WERI-Rb-1 (cell line): ENCODE results near the gene SYCP2.
A peak's percentile ranks its signal among the peaks of the same experiment; 100 is the strongest.

ENCODE experiments used
- DNase-seq: peaks from one replicate; pipeline ENCODE4 v3.0.0-alpha.2; 2020
- H3K27ac ChIP-seq: fragments of 250-450 bp; sonication (Bioruptor Pico); 2 replicates; pipeline ENCODE4 v1.5.1; 2020; ENCODE audit warnings: mild to moderate bottlenecking, moderate library complexity
- H3K27me3 ChIP-seq: fragments of 250-450 bp; sonication (Bioruptor Pico); 2 replicates; pipeline ENCODE4 v1.5.1; 2021; ENCODE audit warnings: mild to moderate bottlenecking, low read depth, moderate library complexity; ENCODE audit not compliant: insufficient read depth, severe bottlenecking
- H3K36me3 ChIP-seq: fragments of 250-450 bp; sonication (Bioruptor Pico); 2 replicates; pipeline ENCODE4 v1.5.1; 2020; ENCODE audit warnings: mild to moderate bottlenecking, moderate library complexity
- H3K4me3 ChIP-seq: 2 replicates; pipeline ENCODE4 v1.5.1; 2011; ENCODE audit warnings: low read depth, mild to moderate bottlenecking, control low read depth, low read length
- H3K9me3 ChIP-seq: fragments of 250-450 bp; sonication (Bioruptor Pico); 2 replicates; pipeline ENCODE4 v1.5.1; 2021; ENCODE audit warnings: mild to moderate bottlenecking, moderate library complexity; ENCODE audit not compliant: severe bottlenecking
- TF ChIP-seq, protein P1 (sequence below): IDR thresholded peaks from 2 replicates; pipeline ENCODE4 v1.5.1; 2011; ENCODE audit warnings: low read depth, mild to moderate bottlenecking, control low read depth, inconsistent platforms, low read length

Gene SYCP2

DNA sequence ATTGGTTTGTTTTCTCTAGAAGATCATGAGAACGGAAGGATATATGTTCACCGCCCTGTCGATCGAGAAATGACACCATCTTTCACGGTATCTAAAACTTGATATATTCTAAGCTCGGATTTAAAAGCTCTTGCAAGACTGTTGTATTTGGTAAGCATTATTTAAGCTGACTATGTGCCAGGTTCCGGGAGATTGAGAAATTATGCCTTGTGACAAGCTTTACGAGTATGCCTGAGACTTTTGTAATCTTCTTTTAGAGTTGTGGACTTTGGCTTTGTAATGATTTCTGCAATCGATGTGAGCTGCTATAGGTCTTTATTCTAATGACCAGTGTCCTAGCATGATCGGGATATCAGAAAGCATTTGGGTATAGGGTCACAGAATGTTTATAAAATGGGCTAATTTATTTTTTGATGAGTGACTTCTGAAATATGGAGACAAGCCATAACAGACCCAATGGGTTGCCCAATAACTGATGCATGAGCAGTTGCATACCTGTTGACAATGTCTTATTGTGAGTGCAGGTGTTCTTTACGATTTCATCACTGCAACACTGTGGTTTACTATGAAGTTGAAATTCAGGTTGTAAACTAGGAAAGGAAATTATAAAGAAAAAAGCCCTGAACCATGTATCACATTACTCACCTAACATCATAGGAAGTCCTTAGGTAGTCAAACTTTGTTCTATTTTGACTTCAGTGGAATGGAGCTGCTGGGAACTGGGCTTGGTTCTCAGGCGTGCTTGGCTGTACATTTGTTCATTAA is 38.8 kb upstream of the SYCP2 start:
- DNase-seq, result no peak

DNA sequence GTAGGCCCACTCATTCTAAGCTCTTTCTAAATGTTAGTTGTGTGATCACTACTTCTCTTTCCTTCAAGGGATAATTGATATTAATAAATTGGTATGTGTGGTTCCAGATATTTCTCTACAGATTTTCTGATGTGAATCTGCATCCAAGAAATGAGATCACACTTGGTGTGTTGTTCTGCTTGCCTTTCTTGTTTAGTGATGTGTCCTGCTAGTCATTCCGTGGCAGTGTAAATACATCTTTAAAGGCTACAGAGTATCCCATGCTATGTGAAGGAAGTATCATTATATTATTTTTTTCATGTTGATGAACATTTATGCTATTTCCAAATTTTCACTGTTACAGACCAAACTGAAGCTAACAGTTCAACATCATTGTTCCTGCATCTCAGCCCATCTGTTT is 38.0 kb upstream of the SYCP2 start:
- Histone ChIP-seq H3K27ac (no peak overlapping the region), H3K27me3 (no peaks in the 10 kb centered on the region), H3K36me3 (no peaks in the 10 kb centered on the region), H3K4me3 (no peak overlapping the region), H3K9me3 (peaks cover 3% of the 10 kb centered on the region)
- no peak for DNase-seq
- TF ChIP-seq, protein P1, sequence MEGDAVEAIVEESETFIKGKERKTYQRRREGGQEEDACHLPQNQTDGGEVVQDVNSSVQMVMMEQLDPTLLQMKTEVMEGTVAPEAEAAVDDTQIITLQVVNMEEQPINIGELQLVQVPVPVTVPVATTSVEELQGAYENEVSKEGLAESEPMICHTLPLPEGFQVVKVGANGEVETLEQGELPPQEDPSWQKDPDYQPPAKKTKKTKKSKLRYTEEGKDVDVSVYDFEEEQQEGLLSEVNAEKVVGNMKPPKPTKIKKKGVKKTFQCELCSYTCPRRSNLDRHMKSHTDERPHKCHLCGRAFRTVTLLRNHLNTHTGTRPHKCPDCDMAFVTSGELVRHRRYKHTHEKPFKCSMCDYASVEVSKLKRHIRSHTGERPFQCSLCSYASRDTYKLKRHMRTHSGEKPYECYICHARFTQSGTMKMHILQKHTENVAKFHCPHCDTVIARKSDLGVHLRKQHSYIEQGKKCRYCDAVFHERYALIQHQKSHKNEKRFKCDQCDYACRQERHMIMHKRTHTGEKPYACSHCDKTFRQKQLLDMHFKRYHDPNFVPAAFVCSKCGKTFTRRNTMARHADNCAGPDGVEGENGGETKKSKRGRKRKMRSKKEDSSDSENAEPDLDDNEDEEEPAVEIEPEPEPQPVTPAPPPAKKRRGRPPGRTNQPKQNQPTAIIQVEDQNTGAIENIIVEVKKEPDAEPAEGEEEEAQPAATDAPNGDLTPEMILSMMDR, result no peak

More for the DNA sequence above, 38.8 kb upstream of the SYCP2 start:
- TF ChIP-seq, protein P1, result no peak
- H3K27ac ChIP-seq, result no peak overlapping the region
- no peak overlapping the region for H3K4me3 ChIP-seq
- no peaks in the 10 kb centered on the region for H3K27me3 ChIP-seq
- H3K36me3 ChIP-seq, result no peaks in the 10 kb centered on the region
- H3K9me3 ChIP-seq, result peaks cover 3% of the 10 kb centered on the region

- Histone ChIP-seq H3K4me3 (no peak overlapping the region), H3K27me3 (no peaks in the 10 kb centered on the region), H3K9me3 (no peaks in the 10 kb centered on the region), H3K27ac (no peak overlapping the region), H3K36me3 (no peaks in the 10 kb centered on the region)
- TF ChIP-seq, protein P1, result no peak
- DNase-seq, result no peak
Observed at GRCh38 chr20:59966428-59966827, 33.0 kb upstream of the SYCP2 start.

- DNase-seq, result no peak
- Histone ChIP-seq H3K36me3 (no peaks in the 10 kb centered on the region), H3K9me3 (no peaks in the 10 kb centered on the region), H3K27ac (no peak overlapping the region), H3K27me3 (no peaks in the 10 kb centered on the region), H3K4me3 (no peak overlapping the region)
- TF ChIP-seq, protein P1, result no peak
Observed at GRCh38 chr20:59962155-59962554, 28.7 kb upstream of the SYCP2 start.

DNA sequence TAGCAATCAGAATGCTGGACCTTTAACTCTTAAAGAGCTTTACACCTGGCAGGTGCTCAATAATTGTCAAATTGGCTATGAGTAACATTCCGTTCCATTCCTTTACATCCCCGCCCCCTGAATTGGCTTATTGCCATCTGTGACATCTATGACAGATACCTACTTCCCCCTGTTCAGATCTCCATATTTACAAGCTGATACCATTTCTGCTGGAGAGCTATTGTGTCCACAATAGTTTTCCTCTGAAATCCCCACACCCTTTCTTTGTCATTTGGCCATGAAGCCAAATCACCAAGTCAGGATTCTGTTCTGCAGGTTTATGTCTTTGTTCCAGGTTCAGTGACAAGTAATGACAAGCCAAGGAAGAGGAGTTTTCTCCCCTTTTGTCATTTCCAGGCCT is 28.0 kb upstream of the SYCP2 start:
- no peaks in the 10 kb centered on the region for H3K27me3 ChIP-seq
- H3K27ac ChIP-seq, result no peak overlapping the region
- H3K4me3 ChIP-seq, result no peak overlapping the region
- no peaks in the 10 kb centered on the region for H3K36me3 ChIP-seq
- TF ChIP-seq, protein P1, result no peak
- H3K9me3 ChIP-seq, result no peaks in the 10 kb centered on the region
- no peak for DNase-seq

DNA sequence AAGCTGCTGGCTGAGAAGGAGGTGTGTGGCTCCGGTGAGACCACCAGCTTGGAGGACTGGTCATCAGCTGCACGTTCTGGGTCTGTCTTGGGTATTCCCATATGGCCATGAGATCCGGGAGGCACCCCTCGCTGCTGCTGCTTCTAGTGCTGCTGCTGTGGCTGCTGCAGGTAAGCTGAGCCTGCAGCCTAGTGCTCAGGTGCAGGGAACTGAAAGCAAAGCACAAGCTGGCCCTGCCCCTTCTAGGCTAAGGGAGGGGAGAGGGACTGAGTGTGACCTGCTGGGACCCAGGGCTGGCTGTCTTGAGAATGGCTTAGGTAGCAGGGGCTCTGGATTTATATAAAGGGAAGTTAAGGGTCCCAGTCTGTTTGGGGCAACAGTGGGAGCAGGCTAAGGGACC is 25.2 kb upstream of the SYCP2 start:
- Histone ChIP-seq H3K4me3 (no peak overlapping the region), H3K36me3 (no peaks in the 10 kb centered on the region), H3K9me3 (no peaks in the 10 kb centered on the region), H3K27ac (no peak overlapping the region), H3K27me3 (no peaks in the 10 kb centered on the region)
- peak; percentile 18 for DNase-seq
- TF ChIP-seq, protein P1, result no peak
